DMS79 (cell line): ENCODE data around the gene OR11H7.
"Not testable (repeated sequence)": the region's sequence is repeated elsewhere in the genome, so short reads cannot be mapped to it uniquely, and the experiment has no call there.

Experiments used
- DNase-seq: peaks from one replicate; lab custom pipeline; 2025; lab: John Stamatoyannopoulos, UW

The OR11H7 gene

DNA sequence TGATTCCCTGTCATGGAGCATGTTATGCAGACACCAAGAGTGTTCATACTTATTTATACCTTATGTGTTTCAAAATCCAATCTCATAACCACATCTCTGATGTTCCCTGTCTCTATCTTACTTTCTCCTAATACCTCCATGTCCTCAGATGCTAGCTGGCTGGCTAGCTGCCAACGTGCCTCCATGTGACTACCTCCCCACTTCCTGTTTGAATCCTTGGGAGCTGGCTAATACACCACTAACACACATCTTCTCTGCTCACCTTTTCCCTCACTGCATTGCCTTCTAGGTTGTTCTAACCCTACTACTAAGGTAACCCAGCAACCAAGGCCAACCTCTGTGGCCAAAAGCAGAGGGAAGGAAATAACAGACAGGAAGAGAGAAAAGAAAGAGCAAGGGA is 49.6 kb downstream of the OR11H7 start:
- no peak for DNase-seq

DNA sequence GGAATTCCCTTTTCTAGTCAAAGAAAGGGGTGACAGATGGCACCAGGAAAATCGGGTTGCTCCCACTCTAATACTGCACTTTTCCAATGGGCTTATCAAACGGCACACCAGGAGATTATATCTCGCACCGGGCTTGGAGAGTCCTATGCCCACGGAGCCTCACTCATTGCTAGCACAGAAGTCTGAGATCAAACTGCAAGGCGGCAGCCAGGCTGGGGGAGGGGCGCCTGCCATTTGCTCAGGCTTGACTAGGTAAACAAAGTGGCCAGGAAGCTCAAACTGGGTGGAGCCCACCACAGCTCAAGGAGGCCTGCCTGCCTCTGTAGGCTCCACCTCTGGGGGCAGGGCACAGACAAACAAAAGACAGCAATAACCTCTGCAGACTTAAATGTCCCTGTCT is 51.5 kb downstream of the OR11H7 start:
- DNase-seq: not testable (repeated sequence)
